ENCODE measurements around the gene ZNF821.
A peak's percentile ranks its signal among the peaks of the same experiment; 100 is the strongest.
"Not testable (repeated sequence)": the region's sequence is repeated elsewhere in the genome, so short reads cannot be mapped to it uniquely, and the experiment has no call there.

The ZNF821 gene

DNA sequence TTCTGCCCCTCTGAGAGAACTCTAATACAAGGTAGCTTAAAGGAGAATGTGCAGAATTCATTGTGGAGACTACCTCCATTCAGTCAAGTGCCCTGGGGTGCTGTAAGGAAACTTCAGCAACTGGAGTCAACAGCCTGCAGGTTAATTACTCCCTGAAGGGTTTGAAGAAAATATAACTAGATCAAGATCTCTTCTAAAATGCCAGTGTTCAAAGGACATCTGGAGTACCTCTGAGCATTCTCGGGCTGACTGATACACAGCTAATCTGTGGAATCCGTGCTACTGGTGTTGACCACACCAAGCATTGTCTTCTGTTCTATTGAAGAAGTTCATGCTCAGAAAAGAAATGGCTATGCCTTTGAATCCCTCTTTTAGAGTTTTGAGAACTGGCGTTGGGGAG lies 49.7 kb downstream of the ZNF821 start:
- Histone ChIP-seq H3K4me3 (ENCODE audit: low read length) (no peak overlapping the region), H3K27me3 (ENCODE audit: control insufficient read depth, insufficient read depth, low read length) (no peaks in the 10 kb centered on the region), H3K9ac (ENCODE audit: low read depth, low read length) (no peak overlapping the region), H3K4me1 (ENCODE audit: control insufficient read depth, insufficient read depth, low read length) (no peaks in the 10 kb centered on the region), H3K9me3 (replicated peaks; ENCODE audit: low read length) (no peaks in the 10 kb centered on the region), H3K4me2 (ENCODE audit: low read length) (no peak overlapping the region), H3K36me3 (ENCODE audit: insufficient read depth, low read length) (no peaks in the 10 kb centered on the region)

DNA sequence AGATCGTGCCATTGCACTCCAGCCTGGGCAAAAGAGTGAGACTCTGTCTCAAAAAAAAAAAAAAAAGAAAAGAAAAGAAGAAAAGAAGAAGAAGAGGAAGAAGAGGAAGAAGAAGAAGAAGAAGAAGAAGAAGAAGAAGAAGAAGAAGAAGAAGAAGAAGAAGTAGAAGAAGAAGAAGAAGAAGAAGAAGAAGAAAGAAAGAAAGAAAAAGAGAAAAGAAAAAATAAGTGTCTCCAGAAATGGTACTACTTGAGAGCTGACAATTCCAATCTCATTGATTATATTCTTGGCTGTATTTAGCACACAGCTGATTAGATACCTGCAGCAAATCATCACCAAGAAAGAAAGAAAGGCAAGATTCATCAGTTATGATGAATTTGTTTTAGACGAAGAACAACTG lies 51.9 kb downstream of the ZNF821 start:
- not testable (repeated sequence) for H3K9ac ChIP-seq (ENCODE audit: low read depth, low read length); H3K4me1 ChIP-seq (ENCODE audit: control insufficient read depth, insufficient read depth, low read length); H3K36me3 ChIP-seq (ENCODE audit: insufficient read depth, low read length); H3K4me2 ChIP-seq (ENCODE audit: low read length); H3K4me3 ChIP-seq (ENCODE audit: low read length); H3K27me3 ChIP-seq (ENCODE audit: control insufficient read depth, insufficient read depth, low read length); H3K9me3 ChIP-seq (replicated peaks; ENCODE audit: low read length)

DNA sequence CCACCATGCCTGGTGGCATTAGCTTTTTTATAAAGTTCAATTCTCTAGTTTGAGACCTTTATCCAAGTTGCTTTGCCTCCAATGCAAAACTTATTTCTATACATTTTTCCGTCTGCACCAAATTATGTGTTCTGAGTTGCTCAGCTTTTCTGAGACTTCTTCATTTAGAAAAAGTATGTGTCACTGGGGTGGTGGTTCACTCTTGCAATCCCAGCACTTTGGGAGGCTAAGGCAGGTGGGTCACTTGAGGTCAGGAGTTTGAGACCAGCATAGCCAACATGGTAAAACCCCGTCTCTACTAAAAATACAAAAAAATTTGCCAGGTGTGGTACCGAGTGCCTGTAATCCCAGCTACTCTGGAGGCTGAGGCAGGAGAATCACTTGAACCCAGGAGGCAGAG lies 52.3 kb downstream of the ZNF821 start:
- not testable (repeated sequence) for H3K4me1 ChIP-seq (ENCODE audit: control insufficient read depth, insufficient read depth, low read length); H3K4me2 ChIP-seq (ENCODE audit: low read length); H3K9me3 ChIP-seq (replicated peaks; ENCODE audit: low read length); H3K4me3 ChIP-seq (ENCODE audit: low read length); H3K36me3 ChIP-seq (ENCODE audit: insufficient read depth, low read length); H3K27me3 ChIP-seq (ENCODE audit: control insufficient read depth, insufficient read depth, low read length); H3K9ac ChIP-seq (ENCODE audit: low read depth, low read length)

DNA sequence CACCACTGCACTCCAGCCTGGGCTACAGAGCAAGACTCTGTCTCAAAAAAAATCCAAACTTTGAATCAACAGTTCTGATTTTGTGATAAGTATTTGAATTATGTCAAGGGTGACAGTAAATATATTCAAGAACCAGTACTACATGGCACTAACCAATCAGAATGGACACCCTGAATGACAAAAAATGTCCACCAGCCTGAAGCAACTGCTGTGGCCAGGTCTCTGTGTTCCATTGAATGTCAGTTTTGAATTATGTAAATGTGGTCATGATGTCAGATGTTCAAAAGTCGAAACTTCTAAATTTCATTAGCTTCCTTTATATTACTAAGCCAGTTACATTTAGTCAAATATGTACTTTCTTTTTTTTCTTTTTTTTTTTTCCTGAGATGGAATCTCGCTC lies 53.6 kb downstream of the ZNF821 start:
- H3K36me3 ChIP-seq (ENCODE audit: insufficient read depth, low read length) = no peaks in the 10 kb centered on the region
- H3K4me3 ChIP-seq (ENCODE audit: low read length) = no peak overlapping the region
- no peaks in the 10 kb centered on the region for H3K4me1 ChIP-seq (ENCODE audit: control insufficient read depth, insufficient read depth, low read length)
- no peaks in the 10 kb centered on the region for H3K9me3 ChIP-seq (replicated peaks; ENCODE audit: low read length)
- no peak overlapping the region for H3K4me2 ChIP-seq (ENCODE audit: low read length)
- H3K9ac ChIP-seq (ENCODE audit: low read depth, low read length) = no peak overlapping the region
- no peaks in the 10 kb centered on the region for H3K27me3 ChIP-seq (ENCODE audit: control insufficient read depth, insufficient read depth, low read length)

DNA sequence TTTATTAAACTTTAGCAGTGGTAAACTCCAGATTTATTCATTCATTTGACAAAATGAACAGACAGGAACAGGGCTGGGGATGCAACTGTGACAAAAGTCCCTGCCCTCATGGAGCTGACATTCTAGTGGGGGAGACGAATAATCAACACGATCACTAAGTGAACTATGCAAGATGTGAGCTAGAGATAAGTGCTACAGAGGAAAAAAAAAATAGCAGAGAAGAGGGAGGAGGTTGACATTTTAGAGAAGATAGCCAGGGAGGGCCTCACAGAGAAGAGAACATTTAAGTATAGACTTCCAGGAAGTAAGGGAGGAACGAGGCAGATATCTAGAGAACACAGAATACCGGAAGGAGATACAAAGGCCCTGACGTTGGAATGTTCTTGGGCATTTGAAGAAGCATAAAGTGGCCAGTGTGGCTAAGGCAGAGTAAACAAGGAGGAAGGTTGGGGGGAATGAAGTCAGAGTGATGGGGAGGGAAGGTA lies 57.4 kb downstream of the ZNF821 start:
- Histone ChIP-seq H3K27me3 (ENCODE audit: control insufficient read depth, insufficient read depth, low read length) (no peaks in the 10 kb centered on the region), H3K4me1 (ENCODE audit: control insufficient read depth, insufficient read depth, low read length) (no peaks in the 10 kb centered on the region)

DNA sequence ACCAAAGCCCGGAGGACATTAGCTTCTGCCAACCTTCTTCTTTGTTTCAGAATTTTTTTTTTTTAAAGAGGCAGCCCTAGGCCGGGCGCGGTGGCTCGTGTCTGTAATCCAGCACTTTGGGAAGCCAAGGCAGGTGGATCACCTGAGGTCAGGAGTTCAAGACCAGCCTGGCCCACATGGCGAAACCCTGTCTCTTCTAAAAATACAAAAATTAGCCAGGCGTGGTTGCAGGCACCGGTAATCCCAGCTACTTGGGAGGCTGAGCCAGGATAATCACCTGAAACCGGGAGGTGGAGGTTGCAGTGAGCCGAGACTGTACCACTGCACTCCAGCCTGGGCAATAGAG lies 66.9 kb downstream of the ZNF821 start:
- Histone ChIP-seq H3K4me1 (ENCODE audit: control insufficient read depth, insufficient read depth, low read length) (peaks cover 14% of the 10 kb centered on the region), H3K4me2 (ENCODE audit: low read length) (peak overlapping the region; percentile 56), H3K9ac (ENCODE audit: low read depth, low read length) (peak overlapping the region; percentile 37)
- not testable (repeated sequence) for H3K4me3 ChIP-seq (ENCODE audit: low read length); H3K9me3 ChIP-seq (replicated peaks; ENCODE audit: low read length); H3K36me3 ChIP-seq (ENCODE audit: insufficient read depth, low read length); H3K27me3 ChIP-seq (ENCODE audit: control insufficient read depth, insufficient read depth, low read length)

More for the DNA sequence above, 57.4 kb downstream of the ZNF821 start:
- Histone ChIP-seq H3K36me3 (ENCODE audit: insufficient read depth, low read length) (no peaks in the 10 kb centered on the region), H3K4me3 (ENCODE audit: low read length) (no peak overlapping the region), H3K9ac (ENCODE audit: low read depth, low read length) (no peak overlapping the region), H3K4me2 (ENCODE audit: low read length) (no peak overlapping the region), H3K9me3 (replicated peaks; ENCODE audit: low read length) (no peaks in the 10 kb centered on the region)

DNA sequence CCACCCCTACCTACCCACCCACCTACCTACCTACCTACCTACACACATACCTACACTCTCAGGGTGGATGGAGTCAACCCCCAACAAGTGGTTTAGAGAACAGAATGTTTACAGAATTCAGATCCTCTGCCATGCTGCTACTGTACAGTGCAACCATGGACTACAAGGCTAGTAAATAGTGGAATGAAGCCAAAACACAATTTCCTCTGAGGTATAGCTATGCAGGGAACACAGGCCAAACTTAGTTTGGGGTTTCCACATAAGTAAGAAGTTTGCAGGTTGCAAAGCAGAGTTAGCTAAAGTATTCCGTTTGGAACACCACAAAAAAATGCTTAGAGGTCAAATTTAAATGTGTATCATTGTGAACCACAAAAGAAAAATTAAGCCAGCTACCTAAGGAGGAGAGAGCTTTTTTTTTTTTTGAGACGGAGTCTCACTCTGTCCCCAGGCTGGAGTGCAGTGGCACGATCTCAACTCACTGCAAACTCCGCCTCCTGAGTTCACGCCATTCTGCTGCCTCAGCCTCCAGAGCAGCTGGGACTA lies 72.7 kb downstream of the ZNF821 start:
- Histone ChIP-seq H3K4me1 (ENCODE audit: control insufficient read depth, insufficient read depth, low read length) (peaks cover 10% of the 10 kb centered on the region), H3K36me3 (ENCODE audit: insufficient read depth, low read length) (peaks cover 4% of the 10 kb centered on the region), H3K27me3 (ENCODE audit: control insufficient read depth, insufficient read depth, low read length) (no peaks in the 10 kb centered on the region), H3K4me2 (ENCODE audit: low read length) (no peak overlapping the region), H3K9me3 (replicated peaks; ENCODE audit: low read length) (no peaks in the 10 kb centered on the region), H3K4me3 (ENCODE audit: low read length) (no peak overlapping the region), H3K9ac (ENCODE audit: low read depth, low read length) (no peak overlapping the region)

DNA sequence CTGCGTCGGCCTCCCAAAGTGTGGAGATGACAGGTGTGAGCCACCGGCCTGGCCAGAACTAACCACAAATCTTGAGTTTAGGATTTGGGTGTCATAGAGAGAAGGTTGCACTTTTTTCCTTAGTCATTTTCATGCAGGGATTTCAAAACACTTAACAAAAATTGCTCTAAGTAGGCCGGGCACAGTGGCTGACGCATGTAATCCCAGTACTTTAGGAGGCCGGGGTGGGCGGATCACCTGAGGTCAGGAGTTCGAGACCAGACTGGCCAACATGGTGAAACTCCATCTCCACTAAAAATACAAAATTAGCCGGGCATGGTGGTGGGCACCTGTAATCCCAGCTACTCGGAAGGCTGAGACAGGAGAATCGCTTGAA lies 73.8 kb downstream of the ZNF821 start:
- not testable (repeated sequence) for H3K4me3 ChIP-seq (ENCODE audit: low read length); H3K9ac ChIP-seq (ENCODE audit: low read depth, low read length); H3K9me3 ChIP-seq (replicated peaks; ENCODE audit: low read length); H3K36me3 ChIP-seq (ENCODE audit: insufficient read depth, low read length); H3K4me2 ChIP-seq (ENCODE audit: low read length); H3K27me3 ChIP-seq (ENCODE audit: control insufficient read depth, insufficient read depth, low read length)
- peaks cover 11% of the 10 kb centered on the region for H3K4me1 ChIP-seq (ENCODE audit: control insufficient read depth, insufficient read depth, low read length)
